Urinary bladder (tissue), 4 donors: Measurements from ENCODE around the gene THTPA. TPM values are rescaled to one million over a fixed set of nuclear protein-coding genes. Genes with fewer than 3 reads are reported as not detected.
A peak's percentile ranks its signal among the peaks of the same experiment; 100 is the strongest.

Source experiments
- DNase-seq: peaks from one replicate; pipeline ENCODE4 v3.0.0-alpha.2; 2015; ENCODE audit errors: extremely low spot score
- H3K27ac ChIP-seq: one replicate; pipeline ENCODE4 v1.5.1; 2013; ENCODE audit warnings: low read depth, mild to moderate bottlenecking, moderate library complexity
- H3K36me3 ChIP-seq: one replicate; pipeline ENCODE4 v1.6.1; 2013; ENCODE audit warnings: mild to moderate bottlenecking, moderate library complexity; ENCODE audit not compliant: insufficient read depth
- H3K4me1 ChIP-seq: one replicate; pipeline ENCODE4 v1.6.1; 2013; ENCODE audit warnings: mild to moderate bottlenecking, moderate library complexity; ENCODE audit not compliant: insufficient read depth
- H3K4me3 ChIP-seq: one replicate; pipeline ENCODE4 v1.5.1; 2013; ENCODE audit warnings: low read depth, low read length
- WGBS: extraction: QIAGEN DNeasy Blood & Tissue Kit; methylation state at CpG from one replicate; pipeline ENCODE4 v1.1.7; 2013; 5-methylcytosine and 5-hydroxymethylcytosine counted together
- polyA plus RNA-seq: library from polyadenylated mRNA; stranded (reverse); fragments of 200-250 nt; gene quantifications from one replicate; pipeline ENCODE4 v1.2.3, GENCODE V29; 2013
- total RNA-seq: library from RNA; depleted of rRNA; stranded (reverse); fragments of >200 nt; gene quantifications from one replicate; pipeline ENCODE4 v1.2.3, GENCODE V29; 2014
- donor health status: healthy with polysubstance abuse.
- donor health status: healthy.

Gene THTPA
- total and polyA plus RNA-seq, 2 donors, result 7.1 to 25.3 TPM

DNA sequence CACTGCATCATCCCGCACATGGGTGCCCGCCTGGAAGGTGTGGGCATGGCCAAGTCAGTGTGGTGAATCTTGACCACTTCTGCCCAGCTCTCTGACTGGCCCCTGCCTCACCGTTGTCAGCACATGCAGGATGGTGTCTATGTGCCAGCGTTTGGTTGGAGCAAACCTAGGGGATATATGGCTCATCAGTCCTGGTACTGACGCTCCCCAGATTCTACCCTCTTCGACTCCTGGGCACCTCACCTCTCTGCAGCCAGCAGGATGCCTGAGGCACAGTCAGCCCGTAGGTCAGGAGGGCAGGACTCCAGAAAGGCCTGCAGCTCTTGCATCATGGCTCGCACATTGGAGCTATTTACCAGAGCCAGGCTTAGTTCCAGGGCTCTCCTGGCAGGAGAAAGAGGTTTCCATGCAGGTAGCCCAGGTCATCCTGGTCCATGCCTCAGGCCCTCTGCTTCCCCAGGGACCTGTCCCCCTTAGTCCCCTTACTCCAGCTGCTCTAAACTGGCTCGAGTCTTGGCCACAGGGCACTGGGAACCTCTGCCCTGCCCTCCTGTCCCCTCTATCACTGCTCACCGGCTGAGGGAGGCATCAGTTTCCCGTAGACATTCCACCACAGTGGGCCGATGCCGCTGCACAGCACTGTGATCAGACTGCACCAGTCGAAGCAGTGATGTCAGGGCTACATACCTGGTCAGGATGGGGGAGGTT is 7.6 kb downstream of the THTPA start:
- no peak for DNase-seq
- Histone ChIP-seq H3K4me3 (no peak overlapping the region), H3K27ac (no peak overlapping the region), H3K4me1 (no peaks in the 10 kb centered on the region), H3K36me3 (no peaks in the 10 kb centered on the region)
- 84% methylated on average over 14 of the region's 14 CpGs for WGBS

GRCh38 chr14:23564181-23564812 is 8.2 kb downstream of the THTPA start:
- no peak for DNase-seq

DNA sequence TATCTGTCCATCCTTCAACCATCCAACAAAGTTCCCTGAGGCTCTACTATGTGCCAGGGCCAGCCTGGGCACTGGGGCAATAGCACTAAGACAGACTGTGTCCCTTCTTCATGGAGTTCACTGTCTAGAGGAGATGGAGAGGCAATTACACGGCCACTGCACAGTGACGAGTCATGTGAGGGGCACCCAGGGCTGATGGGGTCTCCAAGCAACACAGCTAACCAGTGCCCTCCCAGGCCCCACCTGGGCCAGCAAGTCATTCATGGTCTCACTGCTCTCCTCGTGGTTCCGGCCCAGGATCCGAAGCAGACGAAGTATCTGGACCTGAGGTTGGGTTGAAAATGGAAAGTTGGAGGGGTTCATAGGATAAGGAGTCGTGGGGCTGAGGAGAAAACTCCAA is 8.8 kb downstream of the THTPA start:
- Histone ChIP-seq H3K36me3 (no peaks in the 10 kb centered on the region), H3K27ac (no peak overlapping the region), H3K4me3 (no peak overlapping the region), H3K4me1 (no peaks in the 10 kb centered on the region)
- DNase-seq, result no peak
- WGBS, result 88% methylated on average over 7 of the region's 7 CpGs

More at GRCh38 chr14:23564181-23564812, 8.2 kb downstream of the THTPA start:
- 88% methylated on average over 13 of the region's 13 CpGs for WGBS
- Histone ChIP-seq H3K27ac (no peak overlapping the region), H3K4me1 (no peaks in the 10 kb centered on the region), H3K36me3 (no peaks in the 10 kb centered on the region), H3K4me3 (no peak overlapping the region)

- 90% methylated on average over 11 of the region's 11 CpGs for WGBS
- H3K36me3 ChIP-seq, result no peaks in the 10 kb centered on the region
- no peak for DNase-seq
- no peaks in the 10 kb centered on the region for H3K4me1 ChIP-seq
- H3K4me3 ChIP-seq, result no peak overlapping the region
- no peak overlapping the region for H3K27ac ChIP-seq
These were observed 9.6 kb downstream of the THTPA start for GRCh38 chr14:23565626-23566025.

DNA sequence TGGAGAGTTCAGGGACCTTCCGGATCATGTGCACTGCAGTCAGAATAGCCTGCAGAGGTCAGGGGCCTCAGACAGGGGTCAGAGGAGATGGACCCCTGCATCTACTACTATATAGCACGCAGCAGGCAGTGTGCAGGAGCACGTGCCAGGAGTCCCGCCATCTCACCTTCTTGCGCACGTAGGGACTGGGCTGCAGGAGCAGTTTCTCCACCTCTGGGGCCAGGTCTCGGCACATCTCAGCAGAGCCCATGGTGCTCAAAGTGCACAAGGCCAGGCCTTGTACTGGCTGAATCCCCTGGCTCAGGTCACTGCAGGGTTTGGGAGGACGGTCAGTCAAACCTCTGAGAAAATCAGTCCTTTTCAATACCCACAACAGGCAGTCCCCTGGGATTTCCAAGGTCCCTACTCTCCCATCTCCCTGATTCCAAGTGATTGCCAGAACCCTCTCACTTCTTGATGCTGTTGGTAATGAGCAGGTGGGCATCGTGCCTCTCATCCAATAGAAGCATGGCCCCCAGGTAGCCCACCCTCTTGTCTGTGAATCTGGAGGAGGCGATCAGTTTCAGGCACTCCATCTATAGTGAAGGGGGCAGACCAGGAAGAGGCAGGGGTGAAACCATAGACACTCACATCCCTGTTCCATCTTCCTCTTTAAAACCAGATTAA is 10.2 kb downstream of the THTPA start:
- Histone ChIP-seq H3K4me3 (no peak overlapping the region), H3K36me3 (no peaks in the 10 kb centered on the region), H3K27ac (no peak overlapping the region), H3K4me1 (no peaks in the 10 kb centered on the region)
- WGBS, result 91% methylated on average over 10 of the region's 10 CpGs
- no peak for DNase-seq

DNA sequence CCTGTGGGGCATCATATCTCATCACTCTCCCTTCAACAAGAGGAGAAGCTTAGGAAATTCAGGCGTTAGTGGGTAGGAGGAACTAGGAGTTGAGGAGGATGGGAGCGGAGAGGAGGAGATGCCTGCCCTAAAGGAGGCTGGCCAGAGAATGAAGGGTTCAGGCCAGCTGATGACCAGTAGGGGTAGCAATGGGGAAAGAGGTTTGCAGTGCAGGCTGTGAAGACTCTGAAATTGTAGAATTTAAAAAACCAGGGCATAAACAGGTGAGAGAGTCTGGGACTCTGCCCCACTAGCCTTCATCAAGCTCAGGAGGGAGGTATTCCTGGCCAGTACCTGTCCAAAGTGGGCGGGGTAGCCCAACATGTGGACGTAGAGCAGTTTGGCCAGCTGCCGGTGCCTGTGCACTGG is 10.7 kb downstream of the THTPA start:
- DNase-seq, result no peak
- Histone ChIP-seq H3K27ac (peak overlapping the region; percentile 48), H3K4me3 (peak overlapping the region; percentile 62), H3K36me3 (no peaks in the 10 kb centered on the region), H3K4me1 (no peaks in the 10 kb centered on the region)
- 9% methylated on average over 5 of the region's 5 CpGs for WGBS

- H3K36me3 ChIP-seq, result no peaks in the 10 kb centered on the region
- WGBS, result 2% methylated on average over 53 of the region's 53 CpGs
- peak within 1 kb of the TSS; percentile 48 for H3K27ac ChIP-seq
- no peaks in the 10 kb centered on the region for H3K4me1 ChIP-seq
- H3K4me3 ChIP-seq, result peak within 1 kb of the TSS; percentile 62
- no peak for DNase-seq
These were observed 11.3 kb downstream of the THTPA start, which contains the start of gene AP1G2 for GRCh38 chr14:23567186-23568020. Gene AP1G2 (minus strand): TSS chr14:23567791. CDS start chr14:23567314, 477 bp downstream.

- WGBS, result 80% methylated on average over 2 of the region's 2 CpGs
- Histone ChIP-seq H3K4me3 (no peak overlapping the region), H3K36me3 (no peaks in the 10 kb centered on the region), H3K4me1 (no peaks in the 10 kb centered on the region), H3K27ac (no peak overlapping the region)
- DNase-seq, result no peak
These were observed 12.0 kb downstream of the THTPA start for GRCh38 chr14:23568021-23568599.

GRCh38 chr14:23568600-23569331 is 12.7 kb downstream of the THTPA start:
- no peak for DNase-seq
- no peaks in the 10 kb centered on the region for H3K36me3 ChIP-seq
- H3K4me3 ChIP-seq, result no peak overlapping the region
- H3K4me1 ChIP-seq, result no peaks in the 10 kb centered on the region
- H3K27ac ChIP-seq, result no peak overlapping the region
- 57% methylated on average over 6 of the region's 6 CpGs for WGBS

GRCh38 chr14:23569443-23570151 is 13.5 kb downstream of the THTPA start:
- no peak for DNase-seq
- Histone ChIP-seq H3K36me3 (no peaks in the 10 kb centered on the region), H3K4me1 (no peaks in the 10 kb centered on the region), H3K4me3 (no peak overlapping the region), H3K27ac (peak overlapping the region; percentile 65)
- WGBS, result 58% methylated on average over 7 of the region's 7 CpGs

- no peak for DNase-seq
- Histone ChIP-seq H3K27ac (no peak overlapping the region), H3K36me3 (no peaks in the 10 kb centered on the region), H3K4me1 (no peaks in the 10 kb centered on the region), H3K4me3 (no peak overlapping the region)
- WGBS, result 78% methylated on average over 23 of the region's 23 CpGs
These were observed 14.9 kb downstream of the THTPA start for GRCh38 chr14:23570806-23571483.
